Measurements from ENCODE around the gene ZFP64. TPM values are rescaled to one million over a fixed set of nuclear protein-coding genes. Genes with fewer than 3 reads are reported as not detected.

ZFP64 gene
- total and polyA plus RNA-seq, 2 donors from 2014 or later = 7.1 to 14.6 TPM

GRCh38 chr20:52132337-52132736 lies 59.2 kb downstream of the ZFP64 start:
- Histone ChIP-seq H3K9me3 (ENCODE audit: control insufficient read depth in 2 of 3, insufficient read depth in 1 of 3, low read length in 3 of 3) (no peaks in the 10 kb centered on the region), H3K36me3 (ENCODE audit: control insufficient read depth in 2 of 3, insufficient read depth in 3 of 3, low read length in 3 of 3) (no peaks in the 10 kb centered on the region), H3K9ac (ENCODE audit: low read length in 3 of 3) (no peak overlapping the region), H3K4me1 (ENCODE audit: control insufficient read depth in 2 of 3, insufficient read depth in 2 of 3, low read depth in 1 of 3, low read length in 3 of 3) (no peaks in the 10 kb centered on the region), H3K27me3 (ENCODE audit: control insufficient read depth, insufficient read depth, low read length) (no peaks in the 10 kb centered on the region), H3K27ac (ENCODE audit: low read depth in 2 of 2, low read length in 2 of 2) (no peak overlapping the region), H3K4me3 (ENCODE audit: low read length in 3 of 3) (no peak overlapping the region)
- no peak for TF ChIP-seq CTCF (IDR thresholded peaks at IDR 0.05; ENCODE audit: borderline replicate concordance, extremely low read depth, insufficient read depth)
- FAIRE-seq (no peak), DNase-seq (no peak)
- intact Hi-C loops (cut with DNase I) = no loop called here

DNA sequence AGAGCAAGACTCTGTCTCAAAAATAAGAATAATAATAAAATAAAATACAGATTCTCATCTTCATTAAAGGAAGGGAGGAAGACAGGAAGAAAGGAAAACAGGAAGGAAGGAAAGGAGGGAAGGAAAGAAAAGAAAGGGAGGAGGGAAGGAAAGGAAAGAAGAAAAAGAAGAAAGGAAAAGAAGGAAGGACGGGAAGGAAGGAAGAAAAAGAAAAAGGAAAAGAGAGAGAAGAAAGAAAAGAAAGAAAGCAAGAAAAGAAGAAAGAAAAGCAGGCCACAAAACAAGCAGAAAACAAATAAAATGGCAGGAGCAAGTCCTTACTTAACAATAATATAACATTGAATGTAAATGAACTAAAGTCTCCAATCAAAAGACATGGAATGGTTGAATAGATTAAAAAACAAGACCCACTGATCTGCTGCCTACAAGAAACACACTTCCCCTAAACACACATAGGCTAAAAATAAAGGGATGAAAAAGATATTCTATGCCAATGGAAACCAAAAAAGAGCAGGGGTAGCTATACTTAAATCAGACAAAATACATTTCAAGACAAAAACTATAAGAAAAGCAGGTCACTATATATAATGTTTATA lies 60.4 kb downstream of the ZFP64 start:
- no peak overlapping the region for H3K27ac ChIP-seq (ENCODE audit: low read depth in 2 of 2, low read length in 2 of 2)
- TF ChIP-seq CTCF (IDR thresholded peaks at IDR 0.05; ENCODE audit: borderline replicate concordance, extremely low read depth, insufficient read depth) = no peak
- H3K4me1 ChIP-seq (ENCODE audit: control insufficient read depth in 2 of 3, insufficient read depth in 2 of 3, low read depth in 1 of 3, low read length in 3 of 3) = no peaks in the 10 kb centered on the region
- no peaks in the 10 kb centered on the region for H3K36me3 ChIP-seq (ENCODE audit: control insufficient read depth in 2 of 3, insufficient read depth in 3 of 3, low read length in 3 of 3)
- FAIRE-seq = no peak
- H3K9me3 ChIP-seq (ENCODE audit: control insufficient read depth in 2 of 3, insufficient read depth in 1 of 3, low read length in 3 of 3) = no peaks in the 10 kb centered on the region
- DNase-seq = no peak
- intact Hi-C loops (cut with DNase I) = no loop called here
- no peak overlapping the region for H3K4me3 ChIP-seq (ENCODE audit: low read length in 3 of 3)
- no peaks in the 10 kb centered on the region for H3K27me3 ChIP-seq (ENCODE audit: control insufficient read depth, insufficient read depth, low read length)
- H3K9ac ChIP-seq (ENCODE audit: low read length in 3 of 3) = no peak overlapping the region

DNA sequence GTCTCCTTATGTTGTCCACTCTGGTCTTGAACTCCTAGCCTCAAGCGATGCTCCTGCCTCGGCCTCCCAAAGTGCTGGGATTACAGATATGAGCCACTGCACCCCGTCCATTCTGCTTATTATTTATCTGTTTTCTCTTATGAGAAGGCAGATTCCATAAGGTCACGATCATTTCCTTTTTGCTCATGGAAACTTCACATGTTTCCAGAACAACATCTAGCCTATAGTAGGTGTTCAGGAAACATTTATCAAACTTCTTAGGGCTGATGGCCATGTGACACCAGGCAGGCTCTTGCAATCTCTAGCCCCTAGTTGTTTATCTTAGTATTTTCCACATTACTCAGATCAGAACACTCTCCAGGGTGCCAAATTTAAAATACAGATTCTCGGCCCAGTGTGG lies 61.2 kb downstream of the ZFP64 start:
- Histone ChIP-seq H3K27ac (ENCODE audit: low read depth in 2 of 2, low read length in 2 of 2) (no peak overlapping the region), H3K9ac (ENCODE audit: low read length in 3 of 3) (no peak overlapping the region), H3K27me3 (ENCODE audit: control insufficient read depth, insufficient read depth, low read length) (no peaks in the 10 kb centered on the region), H3K4me1 (ENCODE audit: control insufficient read depth in 2 of 3, insufficient read depth in 2 of 3, low read depth in 1 of 3, low read length in 3 of 3) (no peaks in the 10 kb centered on the region), H3K4me3 (ENCODE audit: low read length in 3 of 3) (no peak overlapping the region), H3K9me3 (ENCODE audit: control insufficient read depth in 2 of 3, insufficient read depth in 1 of 3, low read length in 3 of 3) (no peaks in the 10 kb centered on the region), H3K36me3 (ENCODE audit: control insufficient read depth in 2 of 3, insufficient read depth in 3 of 3, low read length in 3 of 3) (no peaks in the 10 kb centered on the region)
- FAIRE-seq (no peak), DNase-seq (no peak)
- no peak for TF ChIP-seq CTCF (IDR thresholded peaks at IDR 0.05; ENCODE audit: borderline replicate concordance, extremely low read depth, insufficient read depth)
- intact Hi-C loops (cut with DNase I) = no loop called here

GRCh38 chr20:52129611-52130010 lies 62.0 kb downstream of the ZFP64 start:
- Histone ChIP-seq H3K27ac (ENCODE audit: low read depth in 2 of 2, low read length in 2 of 2) (no peak overlapping the region), H3K9ac (ENCODE audit: low read length in 3 of 3) (no peak overlapping the region), H3K36me3 (ENCODE audit: control insufficient read depth in 2 of 3, insufficient read depth in 3 of 3, low read length in 3 of 3) (no peaks in the 10 kb centered on the region), H3K4me1 (ENCODE audit: control insufficient read depth in 2 of 3, insufficient read depth in 2 of 3, low read depth in 1 of 3, low read length in 3 of 3) (no peaks in the 10 kb centered on the region), H3K27me3 (ENCODE audit: control insufficient read depth, insufficient read depth, low read length) (no peaks in the 10 kb centered on the region), H3K9me3 (ENCODE audit: control insufficient read depth in 2 of 3, insufficient read depth in 1 of 3, low read length in 3 of 3) (no peaks in the 10 kb centered on the region), H3K4me3 (ENCODE audit: low read length in 3 of 3) (no peak overlapping the region)
- TF ChIP-seq CTCF (IDR thresholded peaks at IDR 0.05; ENCODE audit: borderline replicate concordance, extremely low read depth, insufficient read depth) = no peak
- DNase-seq = no peak
- FAIRE-seq = no peak
- intact Hi-C loops (cut with DNase I) = no loop called here

Measured in kidney (tissue), 14 donors.